Stomach (tissue), 9 donors: ENCODE measurements around the gene ZFP91. TPM values are rescaled to one million over a fixed set of nuclear protein-coding genes. Genes with fewer than 3 reads are reported as not detected.

Experiments
- DNase-seq, 2 donors: peaks; one replicate each; pipeline versions ENCODE4 v3.0.0 to v3.0.0-alpha.2; 2013 to 2019
- H3K27ac ChIP-seq, 5 donors: fragments of 200-600 bp in 4 of 5; sonication (generic) in 4 of 5; one replicate each; pipeline ENCODE4 v1.5.1; 2013 to 2019; ENCODE audit warnings: mild to moderate bottlenecking in 1 of 5, moderate library complexity in 1 of 5
- H3K27me3 ChIP-seq, 3 donors: fragments of 200-600 bp; sonication (generic); one replicate each; pipeline ENCODE4 v1.5.1; 2017 to 2019; ENCODE audit warnings: mixed run types in 1 of 3
- H3K36me3 ChIP-seq, 4 donors: fragments of 200-600 bp; sonication (generic); 1 replicate in 3 of 4; 2 replicates in 1 of 4; pipeline ENCODE4 v1.5.1; 2016 to 2019
- H3K4me1 ChIP-seq, 4 donors: fragments of 200-600 bp; sonication (generic); one replicate each; pipeline ENCODE4 v1.5.1; 2016 to 2019
- H3K4me3 ChIP-seq, 4 donors: fragments of 200-600 bp; sonication (generic) in 3 of 4; one replicate each; pipeline ENCODE4 v1.5.1; 2016 to 2019; ENCODE audit warnings: mild to moderate bottlenecking in 1 of 4
- H3K9me3 ChIP-seq, 4 donors: fragments of 200-600 bp; sonication (generic); one replicate each; pipeline ENCODE4 v1.5.1; 2016 to 2019
- EP300 ChIP-seq: sonication (generic); formaldehyde crosslinking; IDR thresholded peaks from one replicate; pipeline ENCODE4 v1.6.1; 2017; ENCODE audit warnings: antibody characterized with exemption
- POLR2A ChIP-seq, 4 donors: fragments of 450-650 bp; IDR thresholded peaks; one replicate each; pipeline ENCODE4 v1.6.1; 2016; ENCODE audit warnings: antibody characterized with exemption in 4 of 4, control low read depth in 2 of 4, mild to moderate bottlenecking in 1 of 4, moderate library complexity in 1 of 4
- POLR2AphosphoS5 ChIP-seq, 3 donors: sonication (generic); formaldehyde crosslinking; IDR thresholded peaks; one replicate each; pipeline ENCODE4 v1.6.1; 2016; ENCODE audit warnings: antibody characterized with exemption in 3 of 3
- WGBS, 5 donors: extraction: QIAGEN DNeasy Blood & Tissue Kit in 3 of 5; methylation state at CpG; one replicate each; pipeline versions ENCODE4 v1.1.5 to v1.1.7; 2013 to 2018; 5-methylcytosine and 5-hydroxymethylcytosine counted together
- intact Hi-C: fragments of 100-400 bp; cut with DNase I; formaldehyde crosslinking; loops from one replicate; pipeline ENCODE4 v1.15.1; 2023; ENCODE audit warnings: low total_unique reads
- polyA plus RNA-seq, 3 donors: library from polyadenylated mRNA; stranded (reverse); fragments of 200-250 nt; gene quantifications; one replicate each; pipeline ENCODE4 v1.2.3, GENCODE V29; 2013
- total RNA-seq, 5 donors: library from RNA; depleted of rRNA; stranded (reverse); fragments of >200 nt; gene quantifications; one replicate each; pipeline versions ENCODE4 v1.1.0 to v1.2.3, GENCODE V29; 2014 to 2016
- TF ChIP-seq, protein P1 (sequence below), 7 experiments: fragments of 450-650 bp in 4 of 7; fragments of 200-600 bp in 3 of 7; sonication (generic) in 3 of 7; IDR thresholded peaks; one replicate each; pipeline ENCODE4 v1.5.1; 2016 to 2019; ENCODE audit warnings: antibody characterized with exemption in 7 of 7, control low read depth in 2 of 7, mild to moderate bottlenecking in 1 of 7
- donor health status: healthy with polysubstance abuse.
- donor health status: Bipolar disorder and iron deficiency.
- donor health status: healthy.

Gene ZFP91
- total and polyA plus RNA-seq, 8 donors, result 9.4 to 67.6 (median 28.9) TPM

DNA sequence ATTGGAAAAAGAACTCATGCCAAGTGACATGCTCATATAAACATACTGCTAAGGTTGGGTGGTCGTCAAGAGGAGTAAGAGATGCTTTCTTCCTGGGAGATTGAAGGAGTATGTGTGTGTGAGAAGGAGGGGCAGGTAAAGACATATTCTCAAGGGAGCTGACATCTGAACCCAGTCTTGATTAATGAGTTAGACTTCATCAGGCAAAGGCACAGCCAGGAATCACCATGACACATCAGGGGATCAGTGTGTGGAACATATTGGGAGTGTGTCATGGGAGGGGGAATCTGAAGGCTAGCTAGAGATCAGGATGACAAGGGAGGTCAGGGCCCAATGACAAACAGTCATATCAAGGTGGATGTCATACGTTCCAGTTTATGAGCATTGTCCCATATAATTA lies 58.5 kb downstream of the ZFP91 start:
- DNase-seq, result no peak
- no peak overlapping the region for H3K27ac ChIP-seq
- TF ChIP-seq, protein P1, sequence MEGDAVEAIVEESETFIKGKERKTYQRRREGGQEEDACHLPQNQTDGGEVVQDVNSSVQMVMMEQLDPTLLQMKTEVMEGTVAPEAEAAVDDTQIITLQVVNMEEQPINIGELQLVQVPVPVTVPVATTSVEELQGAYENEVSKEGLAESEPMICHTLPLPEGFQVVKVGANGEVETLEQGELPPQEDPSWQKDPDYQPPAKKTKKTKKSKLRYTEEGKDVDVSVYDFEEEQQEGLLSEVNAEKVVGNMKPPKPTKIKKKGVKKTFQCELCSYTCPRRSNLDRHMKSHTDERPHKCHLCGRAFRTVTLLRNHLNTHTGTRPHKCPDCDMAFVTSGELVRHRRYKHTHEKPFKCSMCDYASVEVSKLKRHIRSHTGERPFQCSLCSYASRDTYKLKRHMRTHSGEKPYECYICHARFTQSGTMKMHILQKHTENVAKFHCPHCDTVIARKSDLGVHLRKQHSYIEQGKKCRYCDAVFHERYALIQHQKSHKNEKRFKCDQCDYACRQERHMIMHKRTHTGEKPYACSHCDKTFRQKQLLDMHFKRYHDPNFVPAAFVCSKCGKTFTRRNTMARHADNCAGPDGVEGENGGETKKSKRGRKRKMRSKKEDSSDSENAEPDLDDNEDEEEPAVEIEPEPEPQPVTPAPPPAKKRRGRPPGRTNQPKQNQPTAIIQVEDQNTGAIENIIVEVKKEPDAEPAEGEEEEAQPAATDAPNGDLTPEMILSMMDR (IDR thresholded peaks at IDR 0.05), result no peak
- TF ChIP-seq EP300 (no peak), POLR2A (IDR thresholded peaks at IDR 0.05) (no peak), POLR2AphosphoS5 (IDR thresholded peaks at IDR 0.05) (no peak)
- no peaks in the 10 kb centered on the region for H3K9me3 ChIP-seq
- peaks cover 0 to 9% (median 3%) of the 10 kb centered on the region in 4 donors for H3K4me1 ChIP-seq
- no peaks in the 10 kb centered on the region for H3K36me3 ChIP-seq
- WGBS, 5 donors, result 53 to 65% (median 61%) methylated on average over 2 of the region's 2 CpGs
- H3K4me3 ChIP-seq, result no peak overlapping the region
- intact Hi-C loops, result no loop called here
- H3K27me3 ChIP-seq, result no peaks in the 10 kb centered on the region

DNA sequence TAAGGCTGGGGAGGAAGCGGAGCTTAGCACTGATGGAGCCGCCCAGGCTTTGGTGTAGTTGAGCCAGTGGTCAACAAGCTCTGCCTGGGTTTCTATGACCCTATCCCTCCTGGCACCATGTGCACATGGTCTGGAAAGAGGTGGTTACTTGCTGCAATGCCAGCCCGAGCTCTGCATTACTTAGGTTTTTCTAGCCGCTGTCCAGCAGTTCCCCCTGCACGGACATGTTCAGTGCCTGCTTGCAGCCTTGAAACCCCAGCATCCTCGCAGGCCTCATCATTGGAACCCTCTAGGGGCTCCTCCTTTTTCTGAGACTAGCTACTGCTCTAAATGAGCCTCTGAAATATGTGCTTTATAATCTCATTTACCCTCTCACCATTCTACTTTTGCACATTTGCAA lies 60.2 kb downstream of the ZFP91 start:
- TF ChIP-seq, protein P1 (IDR thresholded peaks at IDR 0.05), result no peak
- TF ChIP-seq POLR2A (IDR thresholded peaks at IDR 0.05), result no peak
- TF ChIP-seq EP300, result no peak
- TF ChIP-seq POLR2AphosphoS5 (IDR thresholded peaks at IDR 0.05), result no peak
- Histone ChIP-seq H3K9me3 (no peaks in the 10 kb centered on the region), H3K27ac (no peak overlapping the region), H3K4me3 (no peak overlapping the region), H3K27me3 (no peaks in the 10 kb centered on the region), H3K4me1 (peaks cover 0 to 9% (median 3%) of the 10 kb centered on the region in 4 donors), H3K36me3 (no peaks in the 10 kb centered on the region)
- intact Hi-C loops, result no loop called here
- WGBS, 5 donors, result 75 to 90% (median 87%) methylated on average over 3 to 6 of the region's 6 CpGs
- no peak for DNase-seq

DNA sequence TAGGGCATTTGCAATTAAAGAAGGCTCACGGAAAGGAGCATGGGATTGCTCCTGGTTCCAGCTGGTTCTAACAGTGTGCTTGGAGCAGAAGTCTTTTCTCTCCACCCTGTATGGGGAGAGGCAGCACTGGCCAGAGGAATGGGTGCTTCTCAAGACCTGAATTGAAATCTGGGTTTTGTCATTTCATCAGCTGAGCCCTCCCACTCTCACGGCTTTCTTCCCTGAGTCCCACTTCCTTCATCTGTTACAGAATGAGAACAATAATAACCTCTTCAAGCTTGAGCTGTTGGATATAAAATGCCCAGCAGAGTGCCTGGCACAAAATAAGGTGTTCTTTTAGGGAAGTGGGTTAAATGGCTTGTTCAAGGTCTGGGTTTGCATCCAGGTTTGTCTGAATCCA lies 60.8 kb downstream of the ZFP91 start:
- intact Hi-C loops, result no loop called here

DNA sequence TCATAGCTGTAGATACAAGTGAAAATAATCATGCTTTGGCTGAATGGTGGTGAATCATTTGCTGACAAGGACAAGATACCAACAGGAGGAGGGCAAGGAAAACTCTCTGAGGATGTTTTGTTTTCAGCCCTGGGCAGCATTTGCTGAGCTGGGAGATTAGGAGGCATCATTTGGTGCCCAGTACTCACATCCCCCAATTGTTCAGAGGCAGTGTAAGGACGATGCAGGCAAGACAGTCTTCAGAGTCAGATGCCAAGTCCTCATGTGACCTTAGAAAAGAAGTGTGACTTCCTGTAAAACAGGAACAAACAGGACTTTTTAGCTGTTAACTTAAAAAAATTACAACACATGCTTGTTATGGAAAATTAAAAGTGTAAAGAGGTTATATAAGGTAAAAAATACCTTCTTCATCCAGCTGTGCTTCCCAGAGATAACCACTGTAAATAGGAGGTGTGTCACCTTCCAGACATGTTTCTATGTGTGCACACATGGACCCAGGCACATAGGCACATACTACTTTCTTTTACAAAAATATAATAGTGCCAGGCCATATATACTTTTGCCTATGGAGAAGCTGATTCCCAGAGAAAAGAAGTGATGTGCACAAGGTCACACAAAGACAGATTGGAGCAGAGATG lies 61.6 kb downstream of the ZFP91 start:
- no peak overlapping the region for H3K27ac ChIP-seq
- no peak for DNase-seq
- WGBS, 5 donors, result 0 to 25% (median 22%) methylated on average over 1 of the region's 1 CpG

More for the DNA sequence above, 60.8 kb downstream of the ZFP91 start:
- H3K4me1 ChIP-seq, result peaks cover 0 to 9% (median 3%) of the 10 kb centered on the region in 4 donors
- H3K4me3 ChIP-seq, result no peak overlapping the region
- no peaks in the 10 kb centered on the region for H3K27me3 ChIP-seq
- H3K36me3 ChIP-seq, result no peaks in the 10 kb centered on the region
- no peaks in the 10 kb centered on the region for H3K9me3 ChIP-seq
- no peak for TF ChIP-seq POLR2A (IDR thresholded peaks at IDR 0.05)
- TF ChIP-seq, protein P1 (IDR thresholded peaks at IDR 0.05), result no peak
- no peak for TF ChIP-seq POLR2AphosphoS5 (IDR thresholded peaks at IDR 0.05)
- no peak for TF ChIP-seq EP300
- no peak for DNase-seq
- 69 to 76% (median 73%) methylated on average over 2 of the region's 2 CpGs for WGBS, 5 donors
- H3K27ac ChIP-seq, result no peak overlapping the region

More for the DNA sequence above, 61.6 kb downstream of the ZFP91 start:
- H3K36me3 ChIP-seq, result no peaks in the 10 kb centered on the region
- H3K4me1 ChIP-seq, result peaks cover 0 to 9% (median 3%) of the 10 kb centered on the region in 4 donors
- no peak overlapping the region for H3K4me3 ChIP-seq
- intact Hi-C loops, result no loop called here
- H3K27me3 ChIP-seq, result no peaks in the 10 kb centered on the region
- no peak for TF ChIP-seq POLR2A (IDR thresholded peaks at IDR 0.05)
- no peak for TF ChIP-seq POLR2AphosphoS5 (IDR thresholded peaks at IDR 0.05)
- TF ChIP-seq, protein P1 (IDR thresholded peaks at IDR 0.05), result no peak
- no peak for TF ChIP-seq EP300
- H3K9me3 ChIP-seq, result peaks cover 0 to 3% (median 2%) of the 10 kb centered on the region in 4 donors
